Sciatic nerve (tissue), 2 donors: Measurements from ENCODE around the gene ETV6. TPM values are rescaled to one million over a fixed set of nuclear protein-coding genes. Genes with fewer than 3 reads are reported as not detected.

Experiments
- ATAC-seq: fragments of 200-7000 bp; cut with Tn5 transposase; one replicate; pipeline ENCODE4 v1.9.1; 2020; ENCODE audit warnings: mild to moderate bottlenecking, moderate library complexity
- DNase-seq: peaks from one replicate; pipeline ENCODE4 v3.0.0-alpha.2; 2020; ENCODE audit warnings: low spot score
- intact Hi-C: fragments of 100-400 bp; cut with DNase I; formaldehyde crosslinking; loops from one replicate; pipeline ENCODE4 v1.14.2; 2022
- total RNA-seq: library from RNA; stranded (reverse); fragmentation: NEBNext Ultra II Directional; extraction: Animal tissue kit (Norgen Biotek cat#: 25700); gene quantifications from one replicate; pipeline ENCODE4 v1.2.1, GENCODE V29; 2021
- donor health status: DM: no; HTN: no; CAD: no.
- donor health status: DM: no; HTN: no; CAD: no.

Gene ETV6
- total RNA-seq, 1 donor from 2014 or later = 38.8 TPM

DNA sequence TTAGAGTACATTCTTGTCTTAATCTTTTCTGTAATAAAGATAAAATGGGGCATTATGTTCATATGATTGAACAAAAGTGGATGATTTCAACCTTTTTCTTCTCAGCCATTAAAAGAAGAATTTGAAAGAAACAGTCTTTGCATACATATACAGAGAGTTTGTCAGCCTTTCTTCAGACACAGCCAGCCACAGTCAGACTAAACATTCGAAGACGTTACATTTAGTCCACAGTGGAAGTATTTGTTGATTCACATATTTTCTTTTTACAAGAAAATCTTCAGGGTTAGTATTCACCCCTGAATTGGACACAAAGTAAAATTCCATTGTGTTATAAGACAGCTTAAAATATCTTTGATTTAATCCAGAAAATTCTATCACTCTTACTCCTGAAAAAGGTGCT is 36.2 kb downstream of the ETV6 start:
- ATAC-seq (no peak), DNase-seq (no peak)
- intact Hi-C loops = no loop called here

DNA sequence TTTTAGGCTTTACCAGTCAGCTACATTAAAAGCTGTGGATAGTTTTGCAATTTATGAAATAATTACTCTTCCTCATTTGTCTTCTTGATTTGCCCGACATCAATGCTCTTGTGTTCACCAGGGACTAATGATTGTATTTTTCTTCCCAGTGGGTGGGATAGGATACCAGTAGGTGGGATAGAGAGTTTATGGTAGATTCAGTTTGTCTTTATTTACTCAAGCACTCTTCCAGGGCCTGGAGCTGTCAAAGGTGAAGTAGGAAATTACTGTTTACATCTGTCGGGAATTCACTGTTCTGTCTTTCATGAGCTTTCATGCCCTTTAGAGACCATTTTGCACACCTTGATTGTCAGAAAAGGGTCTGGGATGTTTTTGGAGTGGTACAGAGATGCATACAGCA is 36.6 kb downstream of the ETV6 start:
- DNase-seq = no peak
- ATAC-seq = no peak
- intact Hi-C loops = no loop called here

DNA sequence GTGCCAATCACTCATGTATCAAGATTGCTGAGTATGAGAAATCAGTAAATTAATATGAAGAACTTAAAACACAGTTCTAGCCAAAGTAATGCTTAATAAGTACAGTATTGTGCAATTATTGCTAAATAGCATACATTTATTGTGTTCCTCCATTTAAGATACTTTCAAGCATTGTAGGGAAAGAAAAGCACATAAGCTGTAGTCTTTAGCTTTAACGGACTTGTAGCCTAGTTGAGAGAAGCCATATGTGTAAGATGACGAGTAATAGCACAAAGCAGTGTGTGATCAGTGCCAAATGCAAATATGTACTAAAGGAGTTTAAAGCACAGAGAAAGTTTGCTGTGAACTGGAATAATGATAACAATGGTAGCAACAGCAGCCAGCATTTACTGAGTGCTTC is 38.1 kb downstream of the ETV6 start:
- intact Hi-C loops = no loop called here
- ATAC-seq (no peak), DNase-seq (no peak)

DNA sequence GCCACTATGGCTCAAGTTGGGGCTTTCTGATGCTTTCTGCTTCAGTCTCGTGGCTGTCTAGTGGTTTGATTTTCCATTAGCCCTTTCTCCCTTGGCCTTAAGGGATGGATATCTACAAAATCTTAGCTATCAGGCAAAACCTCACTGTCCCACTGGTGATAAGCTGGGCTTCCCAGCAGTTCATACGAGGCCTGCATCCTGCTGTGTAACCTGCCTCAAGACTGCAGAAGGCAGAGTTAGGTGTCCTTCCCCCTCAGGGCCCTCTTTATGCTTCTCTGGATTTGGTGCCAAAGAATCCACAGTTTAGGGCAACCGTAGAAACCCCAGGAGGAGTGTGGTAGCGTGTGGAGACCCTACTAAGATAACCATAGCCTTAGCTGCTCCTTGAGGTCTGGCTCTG is 38.9 kb downstream of the ETV6 start:
- DNase-seq = no peak
- intact Hi-C loops = no loop called here

DNA sequence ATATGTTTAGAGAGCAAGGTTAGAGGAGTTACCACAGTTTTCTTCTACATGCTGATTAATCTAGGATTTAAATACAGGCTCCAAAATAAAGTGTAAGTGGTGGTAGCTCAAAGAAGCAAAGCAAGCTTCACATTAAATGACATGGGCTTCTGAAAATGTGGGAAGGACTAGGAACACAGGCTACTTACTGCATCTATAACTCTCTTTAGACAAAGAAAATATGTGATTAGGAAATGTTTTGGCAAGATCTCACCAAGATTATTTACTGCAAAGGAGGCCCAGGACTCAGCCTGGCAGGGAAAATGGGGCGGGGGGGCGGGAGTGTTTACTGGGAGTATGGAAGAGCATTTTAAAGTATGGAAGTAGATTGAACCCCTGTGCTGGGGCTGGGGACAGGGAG is 39.4 kb downstream of the ETV6 start:
- DNase-seq = no peak
- intact Hi-C loops = no loop called here
- ATAC-seq = no peak

More for the DNA sequence above, 38.9 kb downstream of the ETV6 start:
- no peak for ATAC-seq

DNA sequence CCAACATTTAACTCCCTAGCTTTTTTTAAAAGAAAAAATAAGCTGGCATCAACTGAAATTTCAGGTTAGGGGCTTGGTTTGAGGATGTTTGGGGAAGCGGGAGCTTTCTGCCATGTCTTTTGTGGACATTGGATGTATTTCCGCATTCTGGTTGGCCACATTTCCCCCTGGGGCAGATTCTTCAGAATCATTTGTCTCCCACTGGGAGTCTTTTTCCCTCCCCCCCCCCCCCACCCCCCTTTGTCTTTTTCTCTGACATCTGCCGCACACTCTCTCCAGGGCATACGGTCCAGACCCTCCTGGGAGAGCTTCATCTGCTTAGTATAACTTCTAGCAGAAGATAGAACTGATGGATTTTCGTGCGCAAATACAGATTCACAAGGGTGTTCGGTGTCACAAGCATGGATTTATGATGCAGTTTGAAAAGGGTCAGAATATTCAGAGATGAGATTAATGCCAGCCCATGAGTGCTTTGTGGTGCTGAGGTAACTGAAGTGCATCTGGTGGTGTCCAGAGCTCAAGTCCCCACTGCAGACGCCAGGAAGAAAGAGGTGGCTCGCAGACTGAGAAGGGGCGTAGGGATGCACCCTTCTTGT is 40.2 kb downstream of the ETV6 start:
- intact Hi-C loops = no loop called here
- DNase-seq (no peak), ATAC-seq (no peak)

DNA sequence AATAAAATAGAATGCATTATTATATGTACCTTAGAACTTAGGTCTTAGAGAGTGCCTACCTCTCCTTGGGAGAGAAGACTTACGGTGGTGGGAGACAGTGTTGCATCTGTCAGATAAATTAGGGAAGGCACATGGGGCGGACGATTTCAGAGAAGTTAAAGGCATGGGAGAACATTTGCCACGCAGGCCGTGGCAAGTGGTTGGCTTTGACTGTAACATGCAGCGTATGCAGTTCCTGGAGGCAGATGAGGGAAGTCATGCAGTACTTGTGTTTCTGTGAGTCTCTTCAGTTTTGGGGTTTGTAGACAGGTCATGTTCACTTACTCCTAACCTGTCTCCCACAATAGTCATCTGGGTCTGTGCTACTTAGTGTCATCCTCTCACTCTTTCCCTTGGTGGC is 43.6 kb downstream of the ETV6 start:
- intact Hi-C loops = no loop called here
- DNase-seq (no peak), ATAC-seq (no peak)

DNA sequence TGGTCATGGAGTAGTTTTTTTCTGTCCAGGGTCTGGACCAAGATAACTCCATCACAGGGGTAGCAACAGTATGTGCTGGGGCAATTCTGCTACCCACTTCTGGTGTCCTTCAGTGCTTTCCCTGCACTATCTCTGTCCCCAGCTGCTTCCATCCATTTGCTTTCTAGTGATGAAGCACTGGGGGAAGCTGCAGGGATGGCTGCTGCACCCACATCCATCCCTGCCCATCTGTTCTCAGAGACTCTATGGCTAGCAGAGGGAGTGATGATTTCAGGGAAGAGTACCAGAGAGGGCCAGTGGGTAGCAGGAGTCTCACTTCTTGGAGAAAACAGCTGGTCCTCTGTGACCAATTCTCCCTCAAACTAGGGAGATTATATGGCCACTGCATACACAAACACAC is 44.1 kb downstream of the ETV6 start:
- ATAC-seq = no peak
- no peak for DNase-seq
- intact Hi-C loops = no loop called here

DNA sequence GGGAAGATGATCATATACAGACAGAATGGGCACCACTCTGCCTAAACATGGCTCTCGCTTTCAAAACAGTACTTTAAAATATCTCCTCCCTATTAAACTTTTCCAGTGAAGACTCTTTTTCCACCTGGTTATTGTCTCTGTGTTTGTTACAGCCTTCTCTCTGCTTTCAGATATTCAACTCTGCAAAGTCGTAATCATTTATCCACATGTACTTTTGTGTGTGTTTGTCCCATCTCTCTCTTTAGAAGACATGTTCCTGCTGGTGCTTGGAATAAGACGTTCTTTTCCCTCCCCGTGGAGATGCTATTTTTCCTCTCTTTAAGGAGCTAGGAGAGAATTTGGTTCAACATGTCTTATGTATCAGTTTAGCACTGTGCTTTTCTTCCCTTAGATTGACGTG is 45.1 kb downstream of the ETV6 start:
- ATAC-seq (no peak), DNase-seq (no peak)
- intact Hi-C loops = no loop called here

DNA sequence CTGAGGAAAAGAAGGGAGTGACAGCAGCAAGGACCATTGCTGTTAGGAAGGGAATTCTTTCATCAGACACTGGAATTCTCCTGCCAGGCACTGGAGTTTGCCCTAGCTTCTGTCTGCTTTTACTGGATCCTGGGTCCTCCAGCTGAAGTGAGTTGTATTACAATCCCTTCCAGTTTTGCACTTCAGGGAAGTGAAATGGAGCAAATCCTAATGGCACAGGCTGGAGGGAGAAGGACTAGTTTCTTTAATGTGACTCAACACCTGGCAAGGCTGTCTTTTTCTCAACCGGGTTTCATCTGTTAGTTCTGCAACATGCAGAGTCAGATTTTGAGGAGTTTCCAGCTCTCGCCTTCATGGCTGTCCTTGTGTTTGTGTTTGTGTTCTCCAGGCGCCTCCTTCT is 45.8 kb downstream of the ETV6 start:
- intact Hi-C loops = no loop called here
- DNase-seq (no peak), ATAC-seq (peak; percentile 55)

DNA sequence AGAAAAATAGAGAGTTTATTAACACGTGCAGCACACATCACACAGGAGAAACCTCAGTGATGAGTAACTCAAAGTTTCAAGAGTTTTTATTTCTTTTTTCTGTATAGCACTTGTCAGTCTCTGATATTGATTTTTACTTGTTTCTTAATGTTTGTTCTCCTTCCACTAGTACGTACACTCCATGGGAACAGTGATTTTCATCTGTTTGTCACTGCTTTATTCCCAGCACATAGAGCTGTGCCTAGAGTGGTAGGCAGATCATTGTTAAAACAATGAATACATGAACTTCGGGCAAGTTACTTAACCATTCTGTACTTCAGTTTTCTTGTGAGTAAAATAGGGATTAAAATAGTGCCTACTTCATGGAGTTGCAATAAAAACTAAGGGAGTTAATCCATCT is 46.6 kb downstream of the ETV6 start:
- DNase-seq (no peak), ATAC-seq (no peak)
- intact Hi-C loops = no loop called here

DNA sequence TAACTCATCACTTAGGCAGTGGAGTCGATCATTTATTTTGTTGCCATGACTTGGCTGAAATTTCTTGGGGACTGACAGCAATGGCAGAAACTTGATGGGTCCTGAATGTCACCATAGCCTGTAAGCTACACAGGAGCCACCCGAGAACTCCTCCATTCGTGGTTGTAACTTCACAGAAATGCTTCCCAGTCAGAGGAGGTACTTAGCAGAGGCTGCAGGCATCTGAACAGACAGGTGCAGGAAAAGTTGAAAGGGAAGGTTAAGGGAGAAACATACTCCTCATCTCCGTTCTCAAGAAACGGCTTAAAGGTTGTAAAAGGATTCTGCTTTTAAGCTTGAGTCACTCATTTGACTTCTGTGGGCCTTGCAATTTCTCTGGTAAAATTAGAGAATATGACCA is 47.7 kb downstream of the ETV6 start:
- ATAC-seq (no peak), DNase-seq (no peak)
- intact Hi-C loops = no loop called here

DNA sequence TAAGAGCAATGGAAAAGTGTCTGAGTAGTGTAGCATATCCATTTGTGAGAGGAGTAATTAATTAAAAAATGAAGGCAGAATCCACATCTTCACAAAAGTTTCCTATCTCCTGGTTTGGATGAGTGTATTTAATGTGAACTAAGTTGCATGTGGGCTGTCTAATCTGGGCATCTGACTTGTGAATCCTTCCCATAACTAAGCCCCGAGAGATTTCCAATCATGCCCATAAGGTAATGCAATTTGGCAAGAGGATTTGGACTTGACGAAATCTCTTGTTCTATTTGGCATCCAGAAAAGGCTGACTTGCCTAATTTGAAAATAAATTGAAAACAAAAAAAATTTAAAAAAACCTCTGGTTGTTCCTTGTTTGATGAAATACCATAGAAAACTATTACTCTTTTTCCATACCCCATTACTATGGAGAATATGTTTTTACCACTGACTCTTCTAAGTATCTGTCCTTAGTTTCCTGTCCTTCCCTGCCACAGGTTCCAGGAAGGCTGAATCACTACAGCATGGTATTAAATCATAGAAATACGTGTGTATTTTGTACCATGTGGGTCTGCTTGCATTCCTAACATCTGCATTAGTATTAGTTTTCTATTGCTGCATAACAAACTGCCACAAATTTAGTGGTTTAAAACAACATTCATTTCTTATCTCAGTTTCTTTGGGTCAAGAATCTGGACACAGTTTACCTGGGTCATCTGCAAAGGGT is 48.4 kb downstream of the ETV6 start:
- intact Hi-C loops = no loop called here
- no peak for DNase-seq
- ATAC-seq = peak; percentile 57

DNA sequence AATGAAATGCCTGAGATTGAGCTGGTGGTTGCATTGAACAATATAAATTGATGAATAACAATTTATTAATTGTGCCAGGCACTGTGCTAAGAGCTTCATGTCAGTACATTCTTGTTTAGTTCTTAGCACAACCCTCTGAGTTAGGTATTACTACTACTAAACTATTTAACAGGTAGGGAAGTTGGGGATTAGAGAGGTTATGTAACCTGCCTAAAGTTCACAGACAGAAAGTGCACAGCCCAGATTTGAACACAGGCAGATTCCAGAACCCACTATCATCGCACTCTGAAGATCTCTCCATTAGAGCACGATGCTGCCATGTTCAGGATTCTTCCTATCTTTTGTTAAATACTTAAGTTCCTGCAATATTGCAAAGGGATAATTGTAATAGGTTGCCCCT is 49.3 kb downstream of the ETV6 start:
- intact Hi-C loops = no loop called here
- no peak for ATAC-seq
- DNase-seq = no peak

DNA sequence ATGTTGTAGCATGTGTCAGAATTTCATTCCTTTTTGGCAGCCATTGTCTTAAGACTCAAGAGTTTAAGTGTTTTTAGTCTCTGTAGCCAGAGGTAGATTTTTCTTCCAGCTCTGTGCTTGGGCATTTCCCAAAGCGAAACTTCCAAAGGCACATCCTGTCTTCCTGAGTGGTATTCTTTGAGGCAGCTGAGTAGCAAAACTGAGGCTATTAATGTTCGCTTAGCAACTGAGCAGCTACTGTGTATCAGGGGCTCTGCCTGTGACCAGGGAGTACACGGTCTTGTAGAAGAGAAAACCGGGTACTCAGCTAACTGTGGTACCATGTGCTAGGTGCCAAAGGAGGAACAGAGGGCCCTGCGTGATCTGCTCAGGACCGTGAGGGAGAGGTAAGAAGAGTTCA is 52.0 kb downstream of the ETV6 start:
- ATAC-seq (no peak), DNase-seq (no peak)
- intact Hi-C loops = no loop called here

DNA sequence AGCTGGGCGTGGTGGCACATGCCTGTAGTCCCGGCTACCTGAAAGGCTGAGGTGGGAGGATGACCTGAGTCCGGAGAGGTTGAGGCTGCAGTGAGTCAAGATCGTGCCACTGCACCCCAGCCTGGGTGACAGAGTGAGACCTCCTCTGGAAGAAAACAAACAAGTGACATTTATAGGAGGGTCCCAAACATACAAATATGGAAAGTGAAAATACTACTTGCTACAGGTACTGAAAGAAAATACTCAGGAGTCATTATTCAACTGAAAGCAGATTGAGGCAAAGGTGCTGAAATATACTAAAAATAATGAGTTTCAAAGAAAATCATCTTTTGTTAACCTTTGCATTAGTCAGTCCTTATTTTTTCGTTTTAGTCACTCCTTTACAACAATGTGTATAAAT is 53.5 kb downstream of the ETV6 start:
- DNase-seq (no peak), ATAC-seq (no peak)
- intact Hi-C loops = no loop called here

DNA sequence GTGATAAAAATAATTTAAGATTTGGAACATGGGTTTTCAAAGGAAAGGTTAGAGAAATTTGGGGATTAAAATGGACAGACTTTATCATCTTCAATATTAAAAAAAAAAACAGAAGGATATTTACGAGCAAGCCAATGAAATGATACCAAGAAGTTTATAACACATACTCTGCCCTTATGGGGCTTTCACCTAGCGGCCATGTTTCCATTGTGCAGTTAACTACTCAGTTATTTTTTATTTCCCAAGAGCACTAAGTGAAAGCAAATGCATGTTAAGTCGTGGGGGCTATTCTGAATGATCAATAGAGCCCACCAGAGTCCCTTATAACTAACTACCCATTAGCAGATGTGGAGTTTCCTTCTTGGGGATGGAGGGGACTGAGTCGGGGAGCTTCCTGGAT is 53.9 kb downstream of the ETV6 start:
- ATAC-seq (no peak), DNase-seq (no peak)
- intact Hi-C loops = no loop called here

DNA sequence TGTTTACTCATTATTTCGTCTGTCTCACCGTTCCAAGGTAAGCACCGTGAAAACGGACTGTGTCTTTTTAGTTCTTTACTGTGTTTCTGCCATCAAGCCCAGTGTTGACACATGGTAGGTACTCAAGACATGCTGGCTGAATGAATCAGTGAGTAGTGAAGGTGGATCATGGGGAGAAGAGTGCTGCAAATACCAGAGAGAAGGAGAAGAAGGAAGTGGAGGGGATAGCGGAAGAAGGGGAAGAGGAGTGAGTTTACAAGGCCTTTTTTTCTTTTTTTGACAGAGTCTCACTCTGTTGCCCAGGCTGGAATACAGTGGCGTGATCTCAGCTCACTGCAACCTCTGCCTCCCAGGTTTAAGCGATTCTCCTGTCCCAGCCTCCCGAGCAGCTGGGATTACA is 54.6 kb downstream of the ETV6 start:
- intact Hi-C loops = no loop called here
- DNase-seq (no peak), ATAC-seq (no peak)

DNA sequence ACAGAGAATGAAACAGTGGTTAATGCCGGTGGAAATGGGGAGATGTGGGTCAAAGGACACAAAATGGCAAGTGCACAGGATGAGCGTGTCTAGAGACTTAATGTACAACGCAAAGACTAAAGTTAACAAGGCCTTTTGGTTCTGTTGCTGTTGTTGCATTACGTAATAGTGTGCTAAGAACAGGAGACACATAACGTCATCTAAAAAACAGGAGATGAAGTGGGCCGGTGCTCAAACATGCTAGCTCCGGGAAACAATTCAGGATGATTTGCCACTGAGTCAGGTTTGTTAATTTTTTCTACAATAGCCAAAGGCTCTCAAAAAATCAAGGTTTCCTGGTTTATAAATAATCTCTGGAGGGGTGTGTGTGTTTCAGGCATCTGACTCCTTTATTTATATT is 55.5 kb downstream of the ETV6 start:
- no peak for DNase-seq
- intact Hi-C loops = no loop called here

DNA sequence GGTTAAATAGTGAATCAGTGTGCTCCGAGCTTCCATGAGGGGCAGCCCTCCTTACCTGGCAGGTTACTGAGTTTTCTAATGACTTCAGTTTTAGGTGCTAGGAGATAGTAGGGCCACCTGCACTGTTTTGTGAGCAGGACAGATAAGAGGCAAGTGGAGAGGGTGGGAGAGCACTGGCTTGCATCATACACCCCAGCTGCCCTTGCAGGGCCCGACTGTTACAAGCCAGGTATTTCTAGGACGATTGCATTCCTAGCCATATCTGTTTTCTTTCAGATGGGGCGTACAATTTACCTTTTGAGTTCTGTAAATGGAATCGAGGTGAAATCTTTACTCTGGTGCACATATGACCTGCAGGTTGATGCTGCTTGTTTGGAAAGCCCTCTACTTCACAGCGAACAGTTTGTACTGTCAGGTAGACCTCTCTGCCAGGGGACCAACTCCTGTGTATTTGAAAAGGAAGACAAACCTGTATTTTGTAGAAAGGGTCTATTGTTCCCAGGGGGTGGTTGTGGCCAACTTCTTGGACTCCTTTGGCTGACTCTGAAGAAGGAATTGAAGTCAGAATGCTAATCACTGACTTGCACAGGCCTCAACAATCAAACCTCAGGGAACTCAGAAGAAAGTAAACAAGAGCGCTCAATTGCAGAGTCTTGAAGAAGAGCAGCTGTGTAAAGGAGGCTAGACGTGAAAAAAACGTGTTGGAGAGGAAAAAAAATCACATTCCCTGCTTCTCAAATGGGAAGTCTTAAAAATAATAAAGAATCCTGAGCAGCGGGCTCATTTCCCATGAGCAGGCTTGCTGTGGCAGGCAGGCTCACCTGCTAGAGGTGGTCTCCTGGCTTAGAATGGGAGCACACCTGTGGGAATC is 57.3 kb downstream of the ETV6 start:
- DNase-seq (no peak), ATAC-seq (no peak)
- intact Hi-C loops = no loop called here

More for the DNA sequence above, 55.5 kb downstream of the ETV6 start:
- ATAC-seq = peak; percentile 71
